IPS-11a (cell line): ENCODE data around the gene IFTAP.

Experiments used
- H3K4me3 ChIP-seq: one replicate; pipeline ENCODE4 v1.5.1; 2013; ENCODE audit warnings: low read depth, low read length, control low read depth

Gene IFTAP

GRCh38 chr11:36596880-36597279 is 2.6 kb downstream of the IFTAP start:
- no peak overlapping the region for H3K4me3 ChIP-seq

GRCh38 chr11:36598051-36598450 is 3.7 kb downstream of the IFTAP start, which contains the start of gene RAG2:
RAG2 (minus strand) TSS chr11:36598236; CDS start chr11:36594168, 4,068 bp downstream.
- H3K4me3 ChIP-seq, result no peak within 1 kb of the TSS

- H3K4me3 ChIP-seq, result no peak overlapping the region
Observed at GRCh38 chr11:36600180-36600579, 5.9 kb downstream of the IFTAP start.

- H3K4me3 ChIP-seq, result no peak overlapping the region
Observed at GRCh38 chr11:36601155-36601554, 6.9 kb downstream of the IFTAP start.

- no peak overlapping the region for H3K4me3 ChIP-seq
Observed at GRCh38 chr11:36602135-36602534, 7.8 kb downstream of the IFTAP start.

GRCh38 chr11:36605221-36606216 is 11.2 kb downstream of the IFTAP start:
- no peak overlapping the region for H3K4me3 ChIP-seq

- H3K4me3 ChIP-seq, result no peak overlapping the region
Observed at GRCh38 chr11:36608491-36609199, 14.3 kb downstream of the IFTAP start.

GRCh38 chr11:36609383-36609782 is 15.1 kb downstream of the IFTAP start:
- no peak overlapping the region for H3K4me3 ChIP-seq

- no peak overlapping the region for H3K4me3 ChIP-seq
Observed at GRCh38 chr11:36615826-36616225, 21.5 kb downstream of the IFTAP start.

GRCh38 chr11:36617543-36618362 is 23.5 kb downstream of the IFTAP start:
- no peak overlapping the region for H3K4me3 ChIP-seq

- H3K4me3 ChIP-seq, result no peak overlapping the region
Observed at GRCh38 chr11:36618363-36619047, 24.2 kb downstream of the IFTAP start.

- no peak overlapping the region for H3K4me3 ChIP-seq
Observed at GRCh38 chr11:36619502-36619901, 25.2 kb downstream of the IFTAP start.

- H3K4me3 ChIP-seq, result no peak overlapping the region
Observed at GRCh38 chr11:36620246-36620645, 25.9 kb downstream of the IFTAP start.

GRCh38 chr11:36622431-36623136 is 28.3 kb downstream of the IFTAP start:
- H3K4me3 ChIP-seq, result no peak overlapping the region

GRCh38 chr11:36623494-36623893 is 29.2 kb downstream of the IFTAP start:
- no peak overlapping the region for H3K4me3 ChIP-seq

- H3K4me3 ChIP-seq, result no peak overlapping the region
Observed at GRCh38 chr11:36627006-36627405, 32.7 kb downstream of the IFTAP start.

- H3K4me3 ChIP-seq, result no peak overlapping the region
Observed at GRCh38 chr11:36627471-36627870, 33.2 kb downstream of the IFTAP start.

GRCh38 chr11:36628141-36628540 is 33.8 kb downstream of the IFTAP start:
- no peak overlapping the region for H3K4me3 ChIP-seq

- no peak overlapping the region for H3K4me3 ChIP-seq
Observed at GRCh38 chr11:36628765-36629244, 34.5 kb downstream of the IFTAP start.

GRCh38 chr11:36631774-36632173 is 37.5 kb downstream of the IFTAP start:
- H3K4me3 ChIP-seq, result no peak overlapping the region
